ENCODE data around the gene PROX2. TPM values are rescaled to one million over a fixed set of nuclear protein-coding genes. Genes with fewer than 3 reads are reported as not detected.

Gene PROX2
- total RNA-seq, 6 experiments from 2014 or later, result not detected

- DNase-seq (no peak), ATAC-seq (no peak)
- intact Hi-C loops (cut with DNase I), result no loop called here
These were observed 34.6 kb upstream of the PROX2 start for GRCh38 chr14:74910556-74910955.

GRCh38 chr14:74909911-74910310 is 34.0 kb upstream of the PROX2 start:
- TF ChIP-seq POLR2A (IDR thresholded peaks at IDR 0.05) (no peak), CTCF (IDR thresholded peaks at IDR 0.05) (no peak)

More at GRCh38 chr14:74910556-74910955, 34.6 kb upstream of the PROX2 start:
- no peak overlapping the region for H3K4me3 ChIP-seq
- no peaks in the 10 kb centered on the region for H3K36me3 ChIP-seq
- 54% methylated on average over 7 of the region's 10 CpGs for WGBS (ENCODE audit: insufficient coverage, low coverage, low lambda C conversion rate, missing lambda C conversion rate)
- no peaks in the 10 kb centered on the region for H3K27me3 ChIP-seq
- H3K4me1 ChIP-seq, result peaks cover 0 to 7% (median 0%) of the 10 kb centered on the region in 4 donors
- TF ChIP-seq POLR2A (IDR thresholded peaks at IDR 0.05) (no peak), CTCF (IDR thresholded peaks at IDR 0.05) (no peak)
- no peak overlapping the region for H3K27ac ChIP-seq
- no peaks in the 10 kb centered on the region for H3K9me3 ChIP-seq

GRCh38 chr14:74909501-74909900 is 33.6 kb upstream of the PROX2 start:
- H3K9me3 ChIP-seq, result no peaks in the 10 kb centered on the region
- DNase-seq (no peak), ATAC-seq (no peak)
- H3K36me3 ChIP-seq, result no peaks in the 10 kb centered on the region
- no peaks in the 10 kb centered on the region for H3K27me3 ChIP-seq
- H3K4me3 ChIP-seq, result no peak overlapping the region
- WGBS (ENCODE audit: insufficient coverage, low coverage, low lambda C conversion rate, missing lambda C conversion rate), result no CpG with 5 or more reads among the region's 14 CpGs
- peaks cover 0 to 7% (median 0%) of the 10 kb centered on the region in 4 donors for H3K4me1 ChIP-seq
- no peak overlapping the region for H3K27ac ChIP-seq
- intact Hi-C loops (cut with DNase I), result loop anchor here (5.0 kb wide), 1 partner anchor 47 kb away; no protein-coding TSS in a partner anchor
- TF ChIP-seq POLR2A (IDR thresholded peaks at IDR 0.05) (no peak), CTCF (IDR thresholded peaks at IDR 0.05) (no peak)

More at GRCh38 chr14:74909911-74910310, 34.0 kb upstream of the PROX2 start:
- no peak overlapping the region for H3K4me3 ChIP-seq
- H3K27ac ChIP-seq, result no peak overlapping the region
- intact Hi-C loops (cut with DNase I), result loop anchor here (5.0 kb wide), 1 partner anchor 48 kb away; no protein-coding TSS in a partner anchor
- DNase-seq (no peak), ATAC-seq (no peak)
- H3K9me3 ChIP-seq, result no peaks in the 10 kb centered on the region
- H3K27me3 ChIP-seq, result no peaks in the 10 kb centered on the region
- H3K4me1 ChIP-seq, result peaks cover 0 to 7% (median 0%) of the 10 kb centered on the region in 4 donors
- no peaks in the 10 kb centered on the region for H3K36me3 ChIP-seq
- no CpG with 5 or more reads among the region's 10 CpGs for WGBS (ENCODE audit: insufficient coverage, low coverage, low lambda C conversion rate, missing lambda C conversion rate)

- intact Hi-C loops (cut with DNase I), result loop anchor here (5.0 kb wide), 1 partner anchor 47 kb away; no protein-coding TSS in a partner anchor
- TF ChIP-seq POLR2A (IDR thresholded peaks at IDR 0.05) (no peak), CTCF (IDR thresholded peaks at IDR 0.05) (no peak)
- Histone ChIP-seq H3K36me3 (no peaks in the 10 kb centered on the region), H3K4me3 (no peak overlapping the region), H3K27ac (no peak overlapping the region), H3K4me1 (peaks cover 0 to 7% (median 0%) of the 10 kb centered on the region in 4 donors), H3K27me3 (no peaks in the 10 kb centered on the region), H3K9me3 (no peaks in the 10 kb centered on the region)
- no peak for ATAC-seq
- WGBS (ENCODE audit: insufficient coverage, low coverage, low lambda C conversion rate, missing lambda C conversion rate), result no CpG with 5 or more reads among the region's 9 CpGs
- DNase-seq, result no peak
These were observed 33.0 kb upstream of the PROX2 start for GRCh38 chr14:74908861-74909341.
